Activated CD8-positive, alpha-beta memory T cell treated with anti-CD3 and anti-CD28 coated beads for 1 hour (primary cell): ENCODE data around the gene AUP1.

Experiments used
- DNase-seq, 2 donors: peaks; one replicate each; pipeline ENCODE4 v3.0.0-alpha.2; 2020; ENCODE audit warnings: low read depth in 1 of 2; ENCODE audit errors: extremely low read depth in 1 of 2

Gene AUP1

DNA sequence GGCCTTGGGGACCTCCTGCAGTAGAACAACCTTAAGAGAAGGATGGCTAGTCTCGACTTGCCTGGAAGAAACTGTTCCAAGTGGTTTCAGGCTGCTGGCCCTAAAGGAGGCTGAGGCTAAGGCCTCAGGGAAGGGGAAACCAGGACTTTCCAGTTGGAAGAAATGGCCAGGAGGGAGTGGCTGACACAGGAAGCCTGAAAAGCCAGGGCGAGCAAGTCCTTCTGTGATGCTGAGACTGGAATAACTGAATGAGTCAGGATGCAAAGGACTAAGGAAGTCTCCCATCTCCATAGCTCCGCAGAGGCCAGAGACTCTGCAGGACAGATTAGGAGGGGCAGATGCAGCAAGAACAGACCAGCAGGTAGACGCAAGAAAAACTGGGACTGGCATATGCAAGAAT, 7.6 kb upstream of the AUP1 start:
- no peak for DNase-seq

DNA sequence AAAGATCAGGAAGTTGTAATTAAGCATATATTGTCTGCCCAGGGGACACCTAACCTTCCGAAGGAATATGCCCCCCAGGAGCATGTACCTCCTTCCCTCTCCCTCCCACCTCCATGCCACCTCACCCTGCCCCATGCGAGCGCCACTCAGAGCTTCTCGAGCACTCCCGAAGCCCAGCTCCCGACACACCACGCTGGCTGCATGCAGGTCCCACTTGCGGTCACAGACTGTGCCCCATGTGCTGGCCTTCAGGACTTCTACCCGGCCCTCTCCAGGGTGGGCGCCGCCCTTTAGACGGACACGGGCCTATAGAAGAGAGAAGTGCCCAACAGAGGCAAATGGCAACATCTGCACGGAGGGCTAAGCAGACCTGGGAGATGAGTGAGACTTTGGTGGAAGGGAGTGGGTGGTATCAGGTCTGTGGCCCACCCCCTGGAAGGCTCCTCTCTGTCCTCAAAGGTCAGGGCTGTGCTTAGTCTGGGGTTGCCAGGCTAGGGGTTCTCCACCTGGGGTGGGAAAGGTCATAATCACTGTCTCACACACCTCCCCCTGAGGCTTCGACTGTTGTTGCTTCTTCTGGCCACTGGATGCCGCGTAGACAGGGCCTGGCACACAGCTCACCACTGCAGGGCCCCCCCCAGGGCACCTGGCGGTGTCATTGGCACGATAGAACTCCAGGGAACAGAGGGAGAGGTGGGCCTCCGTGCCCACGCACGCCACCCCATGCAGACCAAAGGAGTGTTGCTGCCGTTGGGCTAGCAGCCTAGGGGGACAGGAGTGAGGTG, 6.9 kb upstream of the AUP1 start:
- no peak for DNase-seq

DNA sequence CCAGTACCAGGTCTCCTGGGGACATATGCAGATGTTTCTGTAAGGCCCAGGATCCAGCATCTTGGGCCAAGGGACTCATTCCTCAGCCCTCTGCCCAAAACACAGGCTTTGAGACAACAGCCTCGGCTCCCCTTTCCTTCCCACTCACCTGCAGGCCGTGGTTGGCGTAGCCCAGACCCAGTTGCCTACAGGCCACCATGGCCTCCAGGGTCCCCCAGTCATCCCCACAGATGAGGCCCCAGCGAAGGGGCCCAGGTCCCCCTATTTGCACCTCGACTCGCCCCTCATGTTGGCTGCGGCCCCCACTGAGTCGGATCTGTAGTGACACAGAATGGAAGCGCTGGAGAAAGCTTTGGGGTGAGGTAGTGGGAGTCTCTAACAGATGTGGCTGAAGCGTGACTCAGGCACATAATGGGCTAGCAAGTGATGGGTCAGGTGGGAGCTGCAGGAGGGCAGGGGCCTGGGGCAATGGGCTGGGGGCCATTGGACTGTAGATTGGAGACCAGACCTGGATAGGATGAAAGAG, 6.0 kb upstream of the AUP1 start:
- no peak for DNase-seq

DNA sequence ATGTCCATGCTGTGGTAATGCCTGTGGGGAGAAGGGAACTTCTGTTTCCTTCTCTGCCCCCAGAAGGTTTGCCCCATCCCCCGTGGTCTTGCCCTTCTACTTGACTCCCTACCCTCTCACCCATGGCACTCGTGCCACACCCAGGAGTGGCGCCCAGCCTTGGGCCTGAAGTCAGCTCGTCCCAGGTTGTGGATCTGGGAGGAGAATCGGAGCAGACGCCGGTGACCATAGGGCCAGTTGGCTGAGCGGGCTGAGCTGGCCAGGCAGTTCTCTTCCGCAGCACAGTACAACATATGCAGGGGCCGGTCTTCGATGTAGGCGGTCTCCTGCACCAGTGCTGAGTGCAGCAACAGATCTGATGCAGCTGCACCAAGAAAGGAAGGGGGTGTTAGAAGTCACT, 4.9 kb upstream of the AUP1 start:
- DNase-seq: no peak

DNA sequence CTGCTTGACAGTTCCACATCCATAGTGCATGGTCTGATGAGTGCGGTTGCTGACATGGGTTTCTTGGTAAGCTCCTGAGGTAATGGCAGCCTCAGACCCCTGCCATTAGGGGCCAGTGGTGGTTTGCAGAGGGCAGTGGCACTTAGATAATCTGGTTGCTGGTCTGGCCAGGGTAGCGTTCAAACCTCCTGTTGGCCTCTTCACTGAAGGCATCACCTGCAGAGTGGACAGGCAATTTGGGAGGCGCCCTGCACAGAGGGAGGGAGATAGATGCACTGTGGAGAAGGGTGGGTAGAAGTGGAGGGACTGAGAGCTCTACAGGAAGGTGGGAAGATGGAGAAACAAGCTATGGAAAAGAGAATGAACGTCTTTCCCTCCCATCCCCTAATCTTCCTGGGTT, 4.0 kb upstream of the AUP1 start:
- DNase-seq: no peak

DNA sequence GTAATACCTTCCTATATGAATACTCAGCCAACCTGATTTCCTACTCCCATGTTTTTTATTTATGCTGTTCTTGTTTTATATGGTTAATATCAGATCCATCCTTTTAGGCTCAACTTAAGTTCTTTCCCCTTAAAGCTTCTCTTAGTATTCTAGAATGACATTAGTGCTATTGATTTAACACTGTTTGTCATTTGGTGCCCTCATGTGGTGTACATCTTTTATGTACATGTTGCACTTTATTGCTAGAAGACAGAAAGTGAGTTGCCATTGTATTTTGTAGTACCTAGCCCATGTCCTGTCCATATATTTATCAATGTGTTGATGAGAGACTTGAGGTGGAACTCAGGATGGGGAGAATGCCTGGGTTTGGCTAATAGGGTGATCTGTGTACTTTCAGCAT, 2.7 kb upstream of the AUP1 start:
- DNase-seq: no peak

DNA sequence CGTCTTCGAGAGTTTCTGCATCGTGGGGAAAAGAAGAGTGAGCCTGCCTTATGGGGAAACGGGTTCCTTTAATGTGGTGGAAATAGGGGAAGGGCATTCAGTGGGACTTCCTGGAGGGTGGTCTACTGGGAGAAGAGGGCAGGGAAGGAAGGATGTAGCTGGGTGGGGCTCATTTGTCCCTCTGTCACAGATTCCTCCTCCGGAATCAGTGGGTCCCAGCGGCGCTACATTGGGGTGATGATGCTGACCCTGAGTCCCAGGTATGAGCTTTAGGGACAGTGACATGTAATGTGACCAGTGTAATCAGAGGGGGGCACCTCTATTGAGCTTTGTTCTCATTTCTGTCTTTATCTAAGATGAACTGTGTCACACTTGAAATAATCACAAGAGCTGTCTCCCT, 2.2 kb upstream of the AUP1 start:
- no peak for DNase-seq

DNA sequence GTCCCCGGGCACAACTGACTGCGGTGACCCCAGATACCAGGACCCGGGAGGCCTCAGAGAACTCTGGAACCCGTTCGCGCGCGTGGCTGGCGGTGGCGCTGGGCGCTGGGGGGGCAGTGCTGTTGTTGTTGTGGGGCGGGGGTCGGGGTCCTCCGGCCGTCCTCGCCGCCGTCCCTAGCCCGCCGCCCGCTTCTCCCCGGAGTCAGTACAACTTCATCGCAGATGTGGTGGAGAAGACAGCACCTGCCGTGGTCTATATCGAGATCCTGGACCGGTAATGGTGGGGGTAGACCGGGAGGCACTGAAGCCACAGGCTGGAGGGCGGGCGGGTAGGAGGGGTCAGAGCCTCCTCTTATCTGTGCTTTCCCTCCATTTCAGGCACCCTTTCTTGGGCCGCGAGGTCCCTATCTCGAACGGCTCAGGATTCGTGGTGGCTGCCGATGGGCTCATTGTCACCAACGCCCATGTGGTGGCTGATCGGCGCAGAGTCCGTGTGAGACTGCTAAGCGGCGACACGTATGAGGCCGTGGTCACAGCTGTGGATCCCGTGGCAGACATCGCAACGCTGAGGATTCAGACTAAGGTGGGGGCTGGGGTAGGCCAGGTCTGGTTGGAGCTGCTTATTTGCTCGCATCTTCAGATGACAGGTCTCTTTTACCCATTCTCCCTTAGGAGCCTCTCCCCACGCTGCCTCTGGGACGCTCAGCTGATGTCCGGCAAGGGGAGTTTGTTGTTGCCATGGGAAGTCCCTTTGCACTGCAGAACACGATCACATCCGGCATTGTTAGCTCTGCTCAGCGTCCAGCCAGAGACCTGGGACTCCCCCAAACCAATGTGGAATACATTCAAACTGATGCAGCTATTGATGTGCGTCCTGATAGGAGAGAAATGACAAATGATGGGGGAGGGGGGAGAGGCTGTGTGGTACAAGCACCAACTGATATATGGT, 1.0 kb upstream of the AUP1 start:
- DNase-seq: no peak

DNA sequence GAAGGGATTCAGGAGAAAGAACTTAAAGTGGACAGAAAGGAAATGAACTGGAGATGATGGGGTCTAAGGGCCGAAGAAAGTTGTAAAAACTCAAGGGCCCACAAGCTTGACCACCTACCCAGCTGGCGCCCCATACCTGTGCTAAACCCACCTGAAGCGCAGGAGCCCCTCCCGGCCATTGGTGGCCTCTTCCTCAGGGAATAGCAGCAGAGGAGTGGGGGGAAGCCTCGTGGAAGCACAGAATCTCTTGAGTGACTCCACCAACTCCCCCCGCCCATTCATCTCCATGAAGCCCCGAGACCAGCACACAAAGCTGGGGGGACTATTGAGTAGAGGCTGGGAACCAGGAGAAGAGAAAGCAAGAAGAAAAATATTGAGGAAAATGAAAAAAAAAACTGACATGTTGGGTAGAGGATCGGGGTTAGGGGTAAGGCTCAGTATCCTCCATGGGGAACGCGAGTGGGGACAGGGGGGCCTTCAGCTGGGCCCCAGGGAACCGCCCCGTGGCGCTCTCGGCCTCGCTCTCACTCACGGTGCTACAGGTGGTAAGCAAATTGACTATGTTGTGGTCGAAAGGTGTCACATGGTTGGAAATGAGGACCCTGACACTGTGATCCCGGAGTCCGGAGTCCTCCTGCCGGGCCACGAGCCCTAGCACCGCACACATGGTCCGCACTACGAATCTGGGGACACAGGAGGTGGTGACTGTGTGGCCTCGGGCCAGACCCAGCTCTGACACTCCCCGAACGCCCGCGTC, 728 bp downstream of the AUP1 start:
- DNase-seq: no peak

DNA sequence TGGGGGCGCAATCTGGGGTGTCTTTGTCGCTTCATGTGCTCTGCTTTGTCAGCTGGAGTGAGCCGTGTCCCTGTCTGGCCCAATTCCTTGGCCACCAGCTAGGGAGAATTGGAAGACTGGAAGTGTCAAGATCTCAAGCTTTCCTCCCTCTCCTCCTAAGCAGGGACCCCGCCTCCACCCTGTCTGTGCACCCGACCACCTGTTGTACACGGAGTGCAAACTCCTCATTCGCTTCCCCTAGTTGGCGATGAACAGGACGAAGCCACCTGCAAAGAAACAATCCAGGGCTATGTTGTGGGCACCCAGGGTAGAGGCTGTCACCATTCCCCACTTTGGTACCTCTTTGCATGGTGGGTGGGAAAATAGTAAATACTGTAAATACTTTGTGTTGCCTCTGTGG, 1.8 kb downstream of the AUP1 start:
- no peak for DNase-seq

DNA sequence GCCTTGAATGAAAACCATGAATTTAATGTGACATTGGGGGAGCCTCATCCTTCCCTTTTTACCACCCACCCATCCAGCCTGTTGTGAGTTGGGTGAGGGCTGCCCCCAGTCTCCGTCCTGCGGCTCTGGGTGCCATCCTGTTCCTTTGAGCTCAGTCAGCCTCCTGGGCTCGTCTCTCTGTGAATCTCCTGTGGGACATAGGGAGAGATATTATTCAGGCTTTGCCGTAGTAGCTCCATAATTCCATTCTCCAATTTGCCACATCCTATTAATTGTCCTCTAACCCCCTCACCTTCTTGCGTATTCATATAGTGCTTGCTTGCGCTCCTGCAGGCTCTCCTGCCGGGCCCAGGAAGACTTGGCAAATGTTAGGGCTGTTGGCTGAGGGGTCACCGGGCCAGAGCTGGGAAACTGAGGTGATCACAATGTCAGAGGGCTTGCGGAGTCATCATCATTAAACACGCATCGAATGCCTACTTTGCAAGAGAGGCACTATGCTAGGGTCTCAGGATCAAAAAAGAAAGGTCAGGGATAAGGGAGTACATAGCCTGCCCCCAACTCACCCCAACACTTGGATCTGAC, 2.8 kb downstream of the AUP1 start:
- no peak for DNase-seq

DNA sequence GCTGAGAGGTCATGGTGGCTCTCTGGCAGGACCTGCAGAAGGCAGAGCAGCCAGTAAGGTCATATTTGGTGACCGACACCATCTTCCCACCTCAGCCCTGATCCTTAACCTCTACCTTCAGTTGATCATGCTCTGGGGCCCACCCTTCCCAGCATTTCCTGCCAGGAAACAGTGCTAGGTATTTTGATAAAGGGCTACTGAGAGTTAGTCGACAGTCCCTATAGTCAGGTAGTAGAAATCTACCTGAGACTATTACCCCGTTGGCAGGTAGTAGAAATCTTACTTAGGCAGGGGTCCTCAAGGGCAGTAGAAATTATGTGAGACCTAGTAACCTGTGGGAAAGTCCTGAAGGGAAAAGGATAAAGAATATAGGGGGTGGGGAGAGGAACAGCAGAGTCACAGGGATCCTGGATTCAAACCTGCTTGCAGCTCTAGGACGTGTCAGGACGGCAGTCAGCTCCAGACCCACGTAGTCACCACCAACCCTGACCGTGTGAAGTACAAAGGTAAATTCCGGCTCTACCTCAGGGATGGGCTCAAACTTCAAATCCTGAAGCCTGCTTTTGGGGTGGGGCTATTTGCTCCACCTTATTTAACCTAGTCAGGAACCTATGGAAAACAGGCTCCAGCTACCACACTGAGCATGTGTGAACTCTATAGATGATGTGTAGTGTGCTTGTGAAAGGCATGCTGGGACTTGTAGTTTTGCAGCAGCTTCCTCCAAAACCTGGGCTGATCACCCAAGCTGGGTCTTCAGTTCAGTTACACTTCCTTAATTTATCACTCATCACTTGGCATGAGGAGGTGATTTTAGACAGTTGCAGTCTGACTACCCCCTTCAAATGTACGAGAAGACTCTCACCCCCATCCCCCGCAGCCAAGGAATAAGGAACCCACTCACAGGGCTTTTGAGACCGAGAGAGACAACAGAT, 3.5 kb downstream of the AUP1 start, which contains the start of gene DQX1:
DQX1 (minus strand) TSS at position 515 of the 932 bp plus-strand sequence; CDS start at position 13, 502 bp downstream.
- no peak for DNase-seq

DNA sequence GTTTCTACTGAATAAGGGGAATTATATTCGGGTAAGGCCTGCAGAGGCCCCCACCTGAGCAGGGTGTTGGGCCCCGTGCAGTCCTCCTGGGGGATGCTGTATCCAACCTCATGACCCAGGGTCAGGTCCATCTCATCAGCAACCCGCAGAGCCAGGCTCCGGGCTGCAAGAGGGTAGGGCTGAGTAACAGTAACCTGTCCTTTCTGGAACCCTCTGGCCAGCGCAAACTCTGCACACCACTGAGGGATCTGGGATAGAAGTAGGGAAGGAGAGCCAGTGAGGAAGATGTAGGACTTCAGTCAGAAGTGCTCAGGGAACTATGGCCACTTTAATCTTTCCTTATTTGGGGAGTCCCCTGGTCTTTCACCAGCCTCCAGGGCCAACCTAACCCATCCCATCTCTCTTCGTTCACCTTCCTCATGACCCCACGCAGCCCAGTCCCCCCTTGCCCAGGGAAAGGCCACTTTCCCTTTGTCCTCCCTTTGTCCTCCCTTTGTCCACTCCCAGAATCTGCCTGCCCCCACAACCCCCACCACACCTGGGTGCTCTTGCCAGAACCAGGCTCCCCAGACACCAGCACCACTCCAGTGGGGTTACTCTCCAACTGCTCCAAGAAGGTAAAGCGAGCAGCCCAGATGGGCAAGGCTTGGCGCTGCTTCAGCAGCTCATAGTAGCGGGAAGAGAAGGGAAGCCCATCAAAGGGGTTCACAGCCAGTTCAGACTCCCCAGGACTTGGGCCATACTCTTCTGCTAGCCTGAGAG, 4.4 kb downstream of the AUP1 start:
- DNase-seq: no peak

DNA sequence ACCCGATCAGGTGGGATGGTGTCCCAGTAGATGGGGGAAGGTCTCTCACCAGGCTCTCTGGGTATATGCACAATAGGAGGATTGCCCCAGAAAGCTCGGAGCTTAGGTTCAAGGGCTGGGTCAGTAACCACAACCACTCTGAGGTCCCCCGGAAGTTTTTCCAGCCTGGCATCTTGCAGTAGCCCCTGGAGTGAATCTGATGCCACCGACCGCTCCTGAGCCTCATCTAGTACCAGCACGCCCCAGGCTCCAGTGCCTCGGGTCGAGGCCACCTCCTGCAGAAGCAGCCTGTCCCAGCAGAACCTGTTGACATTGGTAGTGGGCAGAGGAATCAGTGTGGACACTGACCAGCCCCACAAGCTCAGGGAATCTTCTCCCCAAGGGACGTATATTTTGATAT, 5.5 kb downstream of the AUP1 start:
- DNase-seq: no peak

DNA sequence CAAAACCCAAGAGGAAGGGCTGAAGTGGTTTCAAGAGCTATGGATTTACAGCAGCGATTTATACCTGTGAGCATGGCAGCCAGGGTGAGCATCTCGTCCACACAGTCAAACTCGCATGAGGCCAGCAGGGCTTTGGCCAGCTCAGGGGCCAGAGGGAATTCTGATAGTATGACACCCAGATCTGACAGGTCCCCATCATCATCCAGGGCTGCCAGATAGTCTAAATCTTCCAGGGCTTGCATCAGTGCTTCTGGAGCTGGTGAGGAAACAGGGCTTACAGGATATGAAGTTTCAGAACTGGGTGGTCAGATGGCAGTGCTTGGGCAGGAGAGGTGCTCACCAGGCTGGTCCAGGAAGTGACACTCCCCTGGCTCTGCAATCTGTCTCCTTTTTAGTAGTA, 7.0 kb downstream of the AUP1 start:
- no peak for DNase-seq

DNA sequence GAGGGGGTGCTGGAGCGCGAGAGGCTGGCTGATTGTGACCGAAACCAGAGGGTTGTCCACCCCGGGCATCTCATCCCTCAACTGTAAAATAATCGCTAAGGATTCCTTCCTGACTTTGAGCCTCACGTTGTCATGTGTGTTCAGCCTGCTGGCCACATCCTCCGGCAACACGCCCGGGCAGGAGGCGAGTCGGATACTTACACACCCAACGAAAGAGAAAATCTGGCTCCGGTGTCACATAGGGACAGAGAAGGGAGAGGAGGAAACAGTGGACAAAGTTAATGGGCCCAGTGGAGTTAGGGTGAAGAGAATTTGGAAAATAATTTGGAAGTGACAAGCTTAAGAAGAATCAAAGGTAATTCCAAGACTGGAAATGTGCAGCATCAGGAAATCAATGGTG, 12.9 kb downstream of the AUP1 start:
- DNase-seq: no peak

DNA sequence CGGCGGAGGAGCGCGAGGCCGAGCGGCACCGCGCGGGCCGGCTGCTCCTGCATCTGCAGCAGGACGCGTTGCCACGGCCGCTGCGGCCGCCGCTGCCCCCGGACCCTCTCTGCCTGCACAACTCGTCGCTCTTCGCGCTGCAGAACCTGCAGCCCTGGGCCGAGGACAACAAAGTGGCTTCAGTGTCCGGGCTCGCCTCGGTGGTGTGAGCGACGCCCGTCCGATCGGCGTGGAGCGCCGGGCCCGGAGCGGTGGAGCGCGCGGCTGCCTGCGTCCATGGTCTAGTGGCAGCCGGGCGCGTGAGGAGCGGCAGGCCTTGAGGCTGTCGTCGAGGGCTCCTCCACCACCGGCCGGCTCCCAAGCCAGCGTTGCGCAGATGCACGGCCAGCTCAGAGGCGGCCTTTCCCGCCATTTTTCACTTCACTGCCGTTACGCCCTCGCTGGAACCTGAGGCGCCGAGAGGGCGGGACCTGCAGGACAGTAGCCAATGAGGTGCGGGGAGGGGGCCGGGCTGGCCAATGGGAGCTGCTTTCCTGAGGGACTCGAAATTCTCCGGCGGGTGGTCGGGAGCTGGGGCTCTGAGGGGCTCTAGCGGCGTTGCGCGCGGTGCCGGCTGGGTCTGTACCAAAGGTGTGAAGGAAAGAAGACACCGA, 13.4 kb downstream of the AUP1 start:
- peak; percentile 49 to 56 for DNase-seq

DNA sequence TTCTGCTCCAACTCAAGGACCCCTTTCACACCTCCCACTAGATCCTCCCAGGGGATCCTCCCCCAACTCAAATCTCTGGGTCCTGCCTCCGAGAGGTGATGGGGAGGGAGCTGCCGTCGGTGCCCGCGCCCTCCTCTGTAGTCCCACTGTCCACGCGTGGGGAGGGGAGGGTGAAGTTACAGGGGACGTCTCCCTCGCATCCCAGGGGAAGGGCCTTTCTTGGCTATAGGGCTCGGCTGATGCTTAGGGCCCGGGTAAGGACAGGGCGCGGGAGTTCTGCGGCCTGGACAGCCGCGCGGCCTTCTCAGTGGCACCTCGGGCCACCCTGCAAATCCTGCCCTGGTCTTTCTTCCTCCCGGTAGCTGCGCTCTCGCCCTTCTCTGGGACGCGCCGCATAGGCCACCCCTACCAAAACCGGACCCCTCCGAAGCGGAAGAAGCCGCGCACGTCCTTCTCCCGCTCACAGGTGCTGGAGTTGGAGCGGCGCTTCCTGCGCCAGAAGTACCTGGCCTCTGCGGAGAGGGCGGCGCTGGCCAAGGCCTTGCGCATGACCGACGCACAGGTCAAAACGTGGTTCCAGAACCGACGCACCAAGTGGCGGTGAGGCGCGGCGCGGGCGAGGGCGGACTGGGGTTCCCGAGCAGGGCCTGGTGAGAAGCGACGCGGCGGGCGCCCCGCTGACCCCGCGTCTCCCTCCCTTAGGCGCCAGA, 14.1 kb downstream of the AUP1 start:
- no peak for DNase-seq
